Measurements from ENCODE around the gene NR6A1.

Gene NR6A1

GRCh38 chr9:124599121-124599795 lies 171.9 kb downstream of the NR6A1 start:
- no peaks in the 10 kb centered on the region for H3K4me1 ChIP-seq (ENCODE audit: low read depth, poor library complexity, severe bottlenecking)
- H3K27me3 ChIP-seq (ENCODE audit: insufficient read depth, low read depth), result no peaks in the 10 kb centered on the region
- no peaks in the 10 kb centered on the region for H3K79me2 ChIP-seq (ENCODE audit: insufficient read depth, low read depth)
- no peak overlapping the region for H2AFZ ChIP-seq (ENCODE audit: low read depth)
- H3K9ac ChIP-seq, result no peak overlapping the region
- TF ChIP-seq CTCF (conservative IDR thresholded peaks at IDR 0.05; ENCODE audit: low read depth, low read length), result no peak
- H3K4me3 ChIP-seq (IDR thresholded peaks at IDR 0.05; ENCODE audit: insufficient read depth, low read depth, low read length), result no peak overlapping the region
- H3K4me2 ChIP-seq, result no peak overlapping the region
- H3K27ac ChIP-seq, result no peak overlapping the region
- no peaks in the 10 kb centered on the region for H4K20me1 ChIP-seq (ENCODE audit: insufficient read depth)
- H3K36me3 ChIP-seq (ENCODE audit: insufficient read depth), result no peaks in the 10 kb centered on the region

GRCh38 chr9:124598048-124598447 lies 173.1 kb downstream of the NR6A1 start:
- H3K4me3 ChIP-seq (IDR thresholded peaks at IDR 0.05; ENCODE audit: insufficient read depth, low read depth, low read length), result no peak overlapping the region
- no peak overlapping the region for H2AFZ ChIP-seq (ENCODE audit: low read depth)
- no peaks in the 10 kb centered on the region for H3K27me3 ChIP-seq (ENCODE audit: insufficient read depth, low read depth)
- TF ChIP-seq CTCF (conservative IDR thresholded peaks at IDR 0.05; ENCODE audit: low read depth, low read length), result no peak
- no peaks in the 10 kb centered on the region for H3K36me3 ChIP-seq (ENCODE audit: insufficient read depth)
- no peak overlapping the region for H3K27ac ChIP-seq
- no peaks in the 10 kb centered on the region for H3K4me1 ChIP-seq (ENCODE audit: low read depth, poor library complexity, severe bottlenecking)
- H4K20me1 ChIP-seq (ENCODE audit: insufficient read depth), result no peaks in the 10 kb centered on the region
- H3K79me2 ChIP-seq (ENCODE audit: insufficient read depth, low read depth), result no peaks in the 10 kb centered on the region
- H3K4me2 ChIP-seq, result no peak overlapping the region
- no peak overlapping the region for H3K9ac ChIP-seq

GRCh38 chr9:124596172-124596839 lies 174.8 kb downstream of the NR6A1 start:
- Histone ChIP-seq H3K4me2 (no peak overlapping the region), H3K4me1 (ENCODE audit: low read depth, poor library complexity, severe bottlenecking) (no peaks in the 10 kb centered on the region), H3K36me3 (ENCODE audit: insufficient read depth) (no peaks in the 10 kb centered on the region), H4K20me1 (ENCODE audit: insufficient read depth) (no peaks in the 10 kb centered on the region), H3K27me3 (ENCODE audit: insufficient read depth, low read depth) (no peaks in the 10 kb centered on the region), H3K9ac (no peak overlapping the region), H2AFZ (ENCODE audit: low read depth) (no peak overlapping the region), H3K4me3 (IDR thresholded peaks at IDR 0.05; ENCODE audit: insufficient read depth, low read depth, low read length) (no peak overlapping the region), H3K27ac (no peak overlapping the region), H3K79me2 (ENCODE audit: insufficient read depth, low read depth) (no peaks in the 10 kb centered on the region)
- no peak for TF ChIP-seq CTCF (conservative IDR thresholded peaks at IDR 0.05; ENCODE audit: low read depth, low read length)

- TF ChIP-seq CTCF (conservative IDR thresholded peaks at IDR 0.05; ENCODE audit: low read depth, low read length), result no peak
- H4K20me1 ChIP-seq (ENCODE audit: insufficient read depth), result no peaks in the 10 kb centered on the region
- H3K79me2 ChIP-seq (ENCODE audit: insufficient read depth, low read depth), result no peaks in the 10 kb centered on the region
- no peak overlapping the region for H2AFZ ChIP-seq (ENCODE audit: low read depth)
- H3K36me3 ChIP-seq (ENCODE audit: insufficient read depth), result no peaks in the 10 kb centered on the region
- no peak overlapping the region for H3K27ac ChIP-seq
- no peaks in the 10 kb centered on the region for H3K4me1 ChIP-seq (ENCODE audit: low read depth, poor library complexity, severe bottlenecking)
- no peak overlapping the region for H3K4me2 ChIP-seq
- no peaks in the 10 kb centered on the region for H3K27me3 ChIP-seq (ENCODE audit: insufficient read depth, low read depth)
- no peak overlapping the region for H3K4me3 ChIP-seq (IDR thresholded peaks at IDR 0.05; ENCODE audit: insufficient read depth, low read depth, low read length)
- H3K9ac ChIP-seq, result no peak overlapping the region
Observed at GRCh38 chr9:124595743-124596142, 175.4 kb downstream of the NR6A1 start.

All from KMS-11 (cell line).